H9 (cell line): Measurements from ENCODE around the gene FRMPD3. TPM values are rescaled to one million over a fixed set of nuclear protein-coding genes. Genes with fewer than 3 reads are reported as not detected.

Source experiments
- DNase-seq: peaks from one replicate; pipeline ENCODE4 v3.0.0-alpha.2; 2017
- H2AFZ ChIP-seq: one replicate; pipeline ENCODE4 v1.6.1; 2013; ENCODE audit warnings: mild to moderate bottlenecking, low read length, control low read depth, moderate library complexity
- H2AK5ac ChIP-seq: 2 replicates; pipeline ENCODE4 v1.6.1; 2013; ENCODE audit warnings: low read length, control low read depth, mixed read lengths; ENCODE audit not compliant: insufficient read length
- H2BK120ac ChIP-seq: one replicate; pipeline ENCODE4 v1.6.1; 2013; ENCODE audit warnings: low read depth, mild to moderate bottlenecking, low read length, control low read depth, inconsistent platforms; ENCODE audit not compliant: poor library complexity, severe bottlenecking
- H2BK12ac ChIP-seq: 2 replicates; pipeline ENCODE4 v1.6.1; 2013; ENCODE audit warnings: low read length, control low read depth, mixed read lengths, low read depth; ENCODE audit not compliant: insufficient read length
- H2BK15ac ChIP-seq: 2 replicates; pipeline ENCODE4 v1.6.1; 2013; ENCODE audit warnings: low read depth, low read length, control low read depth
- H2BK20ac ChIP-seq: one replicate; pipeline ENCODE4 v1.6.1; 2013; ENCODE audit warnings: low read depth, mild to moderate bottlenecking, low read length, control low read depth, inconsistent platforms; ENCODE audit not compliant: poor library complexity, severe bottlenecking
- H2BK5ac ChIP-seq: 2 replicates; pipeline ENCODE4 v1.6.1; 2013; ENCODE audit warnings: low read length, control low read depth, mixed read lengths; ENCODE audit not compliant: insufficient read length
- H3K14ac ChIP-seq: 2 replicates; pipeline ENCODE4 v1.6.1; 2013; ENCODE audit warnings: low read length, control low read depth; ENCODE audit not compliant: insufficient read depth
- H3K18ac ChIP-seq: 2 replicates; pipeline ENCODE4 v1.6.1; 2013; ENCODE audit warnings: low read depth, mild to moderate bottlenecking, mixed read lengths, low read length, control low read depth; ENCODE audit not compliant: insufficient read length
- H3K23ac ChIP-seq: 2 replicates; pipeline ENCODE4 v1.6.1; 2013; ENCODE audit warnings: low read length, control low read depth, mixed read lengths, low read depth; ENCODE audit not compliant: insufficient read length
- H3K23me2 ChIP-seq: 2 replicates; pipeline ENCODE4 v1.6.1; 2013; ENCODE audit warnings: low read depth, mild to moderate bottlenecking, mixed read lengths, low read length, control low read depth; ENCODE audit not compliant: insufficient read length, poor library complexity, severe bottlenecking
- H3K27ac ChIP-seq: 2 replicates; pipeline ENCODE4 v1.5.1; 2013; ENCODE audit warnings: low read length, control low read depth, mixed read lengths, low read depth; ENCODE audit not compliant: insufficient read length
- H3K27me3 ChIP-seq: 2 replicates; pipeline ENCODE4 v1.6.1; 2013; ENCODE audit warnings: low read length, control low read depth, inconsistent platforms; ENCODE audit not compliant: insufficient read depth
- H3K4ac ChIP-seq: 2 replicates; pipeline ENCODE4 v1.6.1; 2013; ENCODE audit warnings: low read depth, mild to moderate bottlenecking, control low read depth, inconsistent platforms, low read length, moderate library complexity
- H3K4me1 ChIP-seq: 2 replicates; pipeline ENCODE4 v1.6.1; 2013; ENCODE audit warnings: low read length, control low read depth, inconsistent platforms; ENCODE audit not compliant: insufficient read depth
- H3K4me2 ChIP-seq: 2 replicates; pipeline ENCODE4 v1.6.1; 2013; ENCODE audit warnings: low read length, control low read depth, mixed read lengths; ENCODE audit not compliant: insufficient read length, insufficient read depth
- H3K56ac ChIP-seq: 2 replicates; pipeline ENCODE4 v1.6.1; 2013; ENCODE audit warnings: low read depth, mild to moderate bottlenecking, mixed read lengths, low read length, control low read depth; ENCODE audit not compliant: insufficient read length
- H3K79me1 ChIP-seq: 2 replicates; pipeline ENCODE4 v1.6.1; 2013; ENCODE audit warnings: low read depth, mild to moderate bottlenecking, moderate library complexity, low read length, control low read depth, inconsistent platforms; ENCODE audit not compliant: insufficient read depth, poor library complexity, severe bottlenecking
- H3K79me2 ChIP-seq: 2 replicates; pipeline ENCODE4 v1.6.1; 2013; ENCODE audit warnings: low read length, control low read depth, inconsistent platforms; ENCODE audit not compliant: insufficient read depth
- H3K9ac ChIP-seq: 2 replicates; pipeline ENCODE4 v1.6.1; 2013; ENCODE audit warnings: low read length, control low read depth, mixed read lengths; ENCODE audit not compliant: insufficient read length; ENCODE audit errors: extremely low read depth
- H3K9me3 ChIP-seq: one replicate; pipeline ENCODE4 v1.6.1; 2013; ENCODE audit warnings: low read depth, low read length, inconsistent platforms; ENCODE audit not compliant: control insufficient read depth
- H3T11ph ChIP-seq: one replicate; pipeline ENCODE4 v1.6.1; 2013; ENCODE audit warnings: mild to moderate bottlenecking, low read length, control low read depth, inconsistent platforms
- H4K20me1 ChIP-seq: one replicate; pipeline ENCODE4 v1.6.1; 2013; ENCODE audit not compliant: control insufficient read depth, insufficient read length, insufficient read depth
- H4K5ac ChIP-seq: 2 replicates; pipeline ENCODE4 v1.6.1; 2013; ENCODE audit warnings: low read depth, mild to moderate bottlenecking, mixed read lengths, low read length, control low read depth; ENCODE audit not compliant: insufficient read length
- H4K8ac ChIP-seq: replicated peaks from 2 replicates; pipeline ENCODE4 v1.6.1; 2013; ENCODE audit warnings: low read length, control low read depth, mixed read lengths, low read depth; ENCODE audit not compliant: insufficient read length
- H4K91ac ChIP-seq: 2 replicates; pipeline ENCODE4 v1.6.1; 2013; ENCODE audit warnings: low read depth, mild to moderate bottlenecking, moderate library complexity, mixed read lengths, low read length, control low read depth; ENCODE audit not compliant: insufficient read length
- H3K27ac Mint-ChIP-seq, 3 experiments: 2 replicates in 2 of 3; 3 replicates in 1 of 3; pipeline ENCODE4 v1.8.0; 2020 to 2021; ENCODE audit warnings: mixed read lengths in 3 of 3, mild to moderate bottlenecking in 1 of 3, moderate library complexity in 1 of 3
- H3K27me3 Mint-ChIP-seq: 2 replicates; pipeline ENCODE4 v1.8.0; 2021; ENCODE audit warnings: low read depth, mild to moderate bottlenecking, moderate library complexity, mixed read lengths
- H3K36me3 Mint-ChIP-seq, 3 experiments: 2 replicates in 2 of 3; 3 replicates in 1 of 3; pipeline ENCODE4 v1.8.0; 2020 to 2021; ENCODE audit warnings: low read depth in 3 of 3, mixed read lengths in 3 of 3; ENCODE audit not compliant: insufficient read depth in 1 of 3
- H3K4me1 Mint-ChIP-seq, 2 experiments: 2 replicates each; pipeline ENCODE4 v1.8.0; 2020; ENCODE audit warnings: mixed read lengths in 2 of 2
- H3K4me3 Mint-ChIP-seq, 2 experiments: 2 replicates in 1 of 2; 3 replicates in 1 of 2; pipeline ENCODE4 v1.8.0; 2020 to 2021; ENCODE audit warnings: mild to moderate bottlenecking in 2 of 2, mixed read lengths in 2 of 2, moderate library complexity in 1 of 2
- H3K9me3 Mint-ChIP-seq, 2 experiments: 2 replicates in 1 of 2; 3 replicates in 1 of 2; pipeline ENCODE4 v1.8.0; 2020; ENCODE audit warnings: mild to moderate bottlenecking in 2 of 2, mixed read lengths in 2 of 2, moderate library complexity in 1 of 2
- CTCF ChIP-seq: fragments of 200-600 bp; sonication (generic); conservative IDR thresholded peaks from 3 replicates; pipeline ENCODE4 v1.8.0; 2021; ENCODE audit warnings: antibody characterized with exemption, mild to moderate bottlenecking
- total RNA-seq: library from RNA; stranded (reverse); gene quantifications from 2 replicates; pipeline ENCODE4 v1.2.1, GENCODE V29; 2021

The FRMPD3 gene
- total RNA-seq, 1 experiment from 2014 or later: 0.26 TPM

- H4K5ac ChIP-seq: no peak overlapping the region
- H2AK5ac ChIP-seq: no peak overlapping the region
- H2BK5ac ChIP-seq: no peak overlapping the region
- H3K27me3 ChIP-seq: peaks cover 7% of the 10 kb centered on the region; the same call in 1 of the 2 replicates
- H3K18ac ChIP-seq: no peak overlapping the region
- H3K9me3 Mint-ChIP-seq: peaks cover 0 to 44% of the 10 kb centered on the region in 2 experiments; a peak in 2 of 5 replicates
- no peaks in the 10 kb centered on the region for H4K20me1 ChIP-seq
- H3K56ac ChIP-seq: no peak overlapping the region
- no peak overlapping the region for H3K4me2 ChIP-seq
- H3K79me2 ChIP-seq: no peaks in the 10 kb centered on the region
- no peak overlapping the region for H3K9ac ChIP-seq
- no peak overlapping the region for H2BK120ac ChIP-seq
- no peaks in the 10 kb centered on the region for H3K4me1 ChIP-seq
- no peak overlapping the region for H4K8ac ChIP-seq
- H3K27ac Mint-ChIP-seq: no peak overlapping the region
- no peak overlapping the region for H3K27ac ChIP-seq
- peaks cover 33 to 47% of the 10 kb centered on the region in 2 experiments for H3K4me1 Mint-ChIP-seq
- TF ChIP-seq CTCF: no peak
- no peak overlapping the region for H2BK20ac ChIP-seq
- no peak overlapping the region for H2BK15ac ChIP-seq
- DNase-seq: no peak
- H3K4me3 Mint-ChIP-seq: no peak overlapping the region
- H3T11ph ChIP-seq: no peak overlapping the region
- no peak overlapping the region for H4K91ac ChIP-seq
- peaks cover 0 to 9% (median 0%) of the 10 kb centered on the region in 3 experiments; a peak in 3 of 7 replicates for H3K36me3 Mint-ChIP-seq
- no peak overlapping the region for H3K14ac ChIP-seq
- H3K79me1 ChIP-seq: no peaks in the 10 kb centered on the region
- no peak overlapping the region for H2AFZ ChIP-seq
- H3K9me3 ChIP-seq: no peaks in the 10 kb centered on the region
- no peak overlapping the region for H3K4ac ChIP-seq
- peaks cover 63% of the 10 kb centered on the region for H3K27me3 Mint-ChIP-seq
- H3K23ac ChIP-seq: no peak overlapping the region
- no peak overlapping the region for H2BK12ac ChIP-seq
- peaks cover 9% of the 10 kb centered on the region for H3K23me2 ChIP-seq
Observed at GRCh38 chrX:107447642-107448041, 1.8 kb upstream of the FRMPD3 start.
